ENCODE results near the gene MTREX. TPM values are rescaled to one million over a fixed set of nuclear protein-coding genes. Genes with fewer than 3 reads are reported as not detected.

The MTREX gene
- total RNA-seq, 2 experiments from 2014 or later = 50.9 to 54.5 TPM

DNA sequence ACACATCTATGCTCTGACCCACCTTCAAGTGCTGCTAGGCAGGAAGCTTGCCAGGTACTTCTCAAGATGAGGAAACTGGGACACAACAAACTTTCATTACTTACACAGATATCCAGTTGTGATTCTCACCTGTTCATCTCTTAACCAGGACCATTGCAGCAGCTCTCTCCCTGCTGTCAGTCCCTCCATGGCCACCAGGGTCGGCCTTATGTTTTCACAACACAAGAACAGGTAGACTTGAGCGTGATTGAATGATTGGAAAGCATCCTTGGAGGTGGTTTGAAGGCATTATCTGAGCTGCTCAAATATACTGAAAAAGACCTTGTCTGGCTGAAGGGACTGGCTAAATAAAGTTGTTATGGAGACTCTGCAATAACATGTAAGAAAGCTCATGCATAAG is 94.4 kb downstream of the MTREX start:
- peaks cover 87% of the 10 kb centered on the region for H3K36me3 Mint-ChIP-seq (ENCODE audit: low read depth)
- H3K27me3 Mint-ChIP-seq = no peaks in the 10 kb centered on the region
- no peaks in the 10 kb centered on the region for H3K9me3 Mint-ChIP-seq
- H3K9me3 ChIP-seq (ENCODE audit: control insufficient read depth in 1 of 2, insufficient read depth in 1 of 2, low read length in 2 of 2) = no peaks in the 10 kb centered on the region
- ATAC-seq (ENCODE audit: poor library complexity) (no peak), DNase-seq (peak in 1 of 14 experiments; percentile 7)
- H3K4me3 Mint-ChIP-seq = no peak overlapping the region
- H3K4me3 ChIP-seq (ENCODE audit: low read length) = no peak overlapping the region
- TF ChIP-seq, protein P1, sequence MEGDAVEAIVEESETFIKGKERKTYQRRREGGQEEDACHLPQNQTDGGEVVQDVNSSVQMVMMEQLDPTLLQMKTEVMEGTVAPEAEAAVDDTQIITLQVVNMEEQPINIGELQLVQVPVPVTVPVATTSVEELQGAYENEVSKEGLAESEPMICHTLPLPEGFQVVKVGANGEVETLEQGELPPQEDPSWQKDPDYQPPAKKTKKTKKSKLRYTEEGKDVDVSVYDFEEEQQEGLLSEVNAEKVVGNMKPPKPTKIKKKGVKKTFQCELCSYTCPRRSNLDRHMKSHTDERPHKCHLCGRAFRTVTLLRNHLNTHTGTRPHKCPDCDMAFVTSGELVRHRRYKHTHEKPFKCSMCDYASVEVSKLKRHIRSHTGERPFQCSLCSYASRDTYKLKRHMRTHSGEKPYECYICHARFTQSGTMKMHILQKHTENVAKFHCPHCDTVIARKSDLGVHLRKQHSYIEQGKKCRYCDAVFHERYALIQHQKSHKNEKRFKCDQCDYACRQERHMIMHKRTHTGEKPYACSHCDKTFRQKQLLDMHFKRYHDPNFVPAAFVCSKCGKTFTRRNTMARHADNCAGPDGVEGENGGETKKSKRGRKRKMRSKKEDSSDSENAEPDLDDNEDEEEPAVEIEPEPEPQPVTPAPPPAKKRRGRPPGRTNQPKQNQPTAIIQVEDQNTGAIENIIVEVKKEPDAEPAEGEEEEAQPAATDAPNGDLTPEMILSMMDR (IDR thresholded peaks at IDR 0.05) = no peak
- intact Hi-C loops (cut with DNase I, micrococcal nuclease) = no loop called here
- H3K4me1 ChIP-seq (ENCODE audit: insufficient read depth, low read length) = no peaks in the 10 kb centered on the region
- no peak overlapping the region for H3K27ac Mint-ChIP-seq
- POLR2A ChIA-PET = no interaction called here
- peaks cover 69% of the 10 kb centered on the region for H3K36me3 ChIP-seq (ENCODE audit: insufficient read depth, low read length)
- no peaks in the 10 kb centered on the region for H3K27me3 ChIP-seq (ENCODE audit: control insufficient read depth in 1 of 2, insufficient read depth in 2 of 2, low read length in 2 of 2)
- no peak overlapping the region for H3K27ac ChIP-seq (ENCODE audit: low read depth in 1 of 2, low read length in 2 of 2)
- no peaks in the 10 kb centered on the region for H3K4me1 Mint-ChIP-seq (ENCODE audit: low read depth)
- CTCF ChIA-PET = no interaction called here

DNA sequence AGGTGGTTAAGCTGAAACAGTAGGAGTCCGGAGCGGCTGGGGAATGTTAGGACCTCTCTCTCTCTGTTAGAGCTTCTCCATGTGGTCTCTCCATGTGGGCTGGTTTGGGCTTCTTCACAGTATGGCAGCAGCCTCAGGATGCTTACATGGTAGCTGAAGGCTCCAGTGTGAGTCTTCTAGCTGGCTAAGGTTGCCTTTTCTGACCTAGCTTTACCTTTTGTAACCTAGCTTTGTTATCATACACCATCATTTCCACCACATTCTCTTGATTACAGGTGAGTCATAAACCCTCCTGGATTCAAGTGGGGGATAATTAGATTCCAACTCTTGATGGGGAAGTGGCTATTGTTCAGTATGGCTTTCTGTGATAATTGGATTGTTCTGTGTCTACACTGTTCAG is 98.5 kb downstream of the MTREX start:
- DNase-seq (no peak), ATAC-seq (ENCODE audit: poor library complexity) (no peak)
- H3K9me3 ChIP-seq (ENCODE audit: control insufficient read depth in 1 of 2, insufficient read depth in 1 of 2, low read length in 2 of 2) = no peaks in the 10 kb centered on the region
- Mint-ChIP-seq H3K27ac (no peak overlapping the region), H3K27me3 (no peaks in the 10 kb centered on the region), H3K9me3 (no peaks in the 10 kb centered on the region), H3K4me3 (no peak overlapping the region), H3K4me1 (ENCODE audit: low read depth) (no peaks in the 10 kb centered on the region), H3K36me3 (ENCODE audit: low read depth) (peaks cover 84% of the 10 kb centered on the region)
- H3K27me3 ChIP-seq (ENCODE audit: control insufficient read depth in 1 of 2, insufficient read depth in 2 of 2, low read length in 2 of 2) = no peaks in the 10 kb centered on the region
- H3K36me3 ChIP-seq (ENCODE audit: insufficient read depth, low read length) = peaks cover 66% of the 10 kb centered on the region
- no peaks in the 10 kb centered on the region for H3K4me1 ChIP-seq (ENCODE audit: insufficient read depth, low read length)
- intact Hi-C loops (cut with DNase I, micrococcal nuclease) = loop anchor here in 1 of 2 experiments (2.0 kb wide), 1 partner anchor 285 kb away; no protein-coding TSS in a partner anchor
- H3K27ac ChIP-seq (ENCODE audit: low read depth in 1 of 2, low read length in 2 of 2) = no peak overlapping the region
- ChIA-PET CTCF (interaction anchor here (0.6 kb wide), 1 partner anchor 100 kb away, joined by 3 read pairs; no protein-coding TSS in a partner anchor), POLR2A (no interaction called here)
- TF ChIP-seq, protein P1 (IDR thresholded peaks at IDR 0.05) = no peak
- no peak overlapping the region for H3K4me3 ChIP-seq (ENCODE audit: low read length)

DNA sequence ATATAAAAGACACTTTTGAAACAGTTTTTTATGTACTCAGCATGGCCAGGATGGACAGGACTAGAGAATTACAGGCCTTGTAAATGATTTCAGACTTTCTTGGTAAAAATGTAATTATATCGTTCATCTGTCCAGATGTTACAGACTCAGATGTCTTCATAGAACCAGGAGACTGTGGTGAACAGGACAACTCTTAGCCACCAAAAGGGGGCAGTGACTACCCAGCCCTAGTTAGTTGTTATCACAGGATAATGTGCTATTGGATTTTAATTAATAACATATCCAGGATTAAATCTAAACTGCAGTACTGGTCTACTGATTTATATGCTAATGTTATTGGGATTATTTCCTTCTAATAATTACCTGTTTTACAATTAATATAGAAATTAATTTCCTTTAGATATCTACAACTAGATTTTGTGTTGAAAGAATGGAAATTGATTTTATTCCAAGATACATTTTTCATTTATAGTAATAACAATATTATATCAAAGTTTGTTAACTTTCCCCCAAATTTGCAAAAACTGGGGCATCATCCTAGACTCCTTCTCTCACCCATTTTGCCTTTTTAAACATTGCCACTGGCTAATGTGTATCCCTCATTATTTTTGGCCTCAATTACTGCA is 99.4 kb downstream of the MTREX start:
- no peaks in the 10 kb centered on the region for H3K27me3 ChIP-seq (ENCODE audit: control insufficient read depth in 1 of 2, insufficient read depth in 2 of 2, low read length in 2 of 2)
- H3K36me3 ChIP-seq (ENCODE audit: insufficient read depth, low read length) = peaks cover 64% of the 10 kb centered on the region
- peak in 4 of 14 experiments; percentile 20 to 55 (median 41) for DNase-seq
- H3K4me3 Mint-ChIP-seq = no peak overlapping the region
- POLR2A ChIA-PET = no interaction called here
- H3K27ac Mint-ChIP-seq = no peak overlapping the region
- H3K4me3 ChIP-seq (ENCODE audit: low read length) = no peak overlapping the region
- H3K4me1 ChIP-seq (ENCODE audit: insufficient read depth, low read length) = no peaks in the 10 kb centered on the region
- H3K27ac ChIP-seq (ENCODE audit: low read depth in 1 of 2, low read length in 2 of 2) = no peak overlapping the region
- TF ChIP-seq, protein P1 (IDR thresholded peaks at IDR 0.05) = peak; percentile 41
- ATAC-seq (ENCODE audit: poor library complexity) = peak; percentile 54
- CTCF ChIA-PET = no interaction called here
- H3K27me3 Mint-ChIP-seq = no peaks in the 10 kb centered on the region
- H3K4me1 Mint-ChIP-seq (ENCODE audit: low read depth) = peaks cover 6% of the 10 kb centered on the region
- no peaks in the 10 kb centered on the region for H3K9me3 Mint-ChIP-seq
- intact Hi-C loops (cut with DNase I, micrococcal nuclease) = loop anchor here (1.0 to 2.0 kb wide), 2 partner anchors 284 kb away; no protein-coding TSS in a partner anchor
- H3K9me3 ChIP-seq (ENCODE audit: control insufficient read depth in 1 of 2, insufficient read depth in 1 of 2, low read length in 2 of 2) = no peaks in the 10 kb centered on the region
- H3K36me3 Mint-ChIP-seq (ENCODE audit: low read depth) = peaks cover 84% of the 10 kb centered on the region
